GM19324 (cell line): Measurements from ENCODE around the gene NINJ1.

Experiments used
- ATAC-seq: cut with Tn5 transposase; IDR thresholded peaks from one replicate; pipeline ENCODE4 v1.9.1; 2021; ENCODE audit warnings: mild to moderate bottlenecking, moderate library complexity; ENCODE audit not compliant: unreplicated experiment, low FRiP score

NINJ1 gene

GRCh38 chr9:93076101-93076791, 57.8 kb downstream of the NINJ1 start:
- ATAC-seq = no peak

GRCh38 chr9:93072383-93072795, 61.7 kb downstream of the NINJ1 start:
- ATAC-seq = no peak
